Hepatocyte (in vitro differentiated cells): ENCODE measurements around the gene SPSB3. TPM values are rescaled to one million over a fixed set of nuclear protein-coding genes. Genes with fewer than 3 reads are reported as not detected.

Experiments used
- DNase-seq: peaks from one replicate; pipeline ENCODE4 v3.0.0-alpha.2; 2016; ENCODE audit warnings: low spot score
- H2AFZ ChIP-seq: fragments of 200-600 bp; sonication (generic); 2 replicates; pipeline ENCODE4 v1.6.0; 2016; ENCODE audit warnings: antibody characterized with exemption, mild to moderate bottlenecking
- H3K27ac ChIP-seq: fragments of 200-600 bp; sonication (generic); 2 replicates; pipeline ENCODE4 v1.5.1; 2016; ENCODE audit warnings: mild to moderate bottlenecking
- H3K27me3 ChIP-seq: fragments of 200-600 bp; sonication (generic); 2 replicates; pipeline ENCODE4 v1.6.1; 2016
- H3K36me3 ChIP-seq: fragments of 200-600 bp; sonication (generic); replicated peaks from 2 replicates; pipeline ENCODE4 v1.5.1; 2016; ENCODE audit warnings: low read depth; ENCODE audit not compliant: insufficient read depth
- H3K4me1 ChIP-seq: fragments of 200-600 bp; sonication (generic); 2 replicates; pipeline ENCODE4 v1.5.1; 2016; ENCODE audit warnings: mild to moderate bottlenecking, moderate library complexity; ENCODE audit not compliant: insufficient read depth
- H3K4me2 ChIP-seq: fragments of 200-600 bp; sonication (generic); 2 replicates; pipeline ENCODE4 v1.6.0; 2016
- H3K4me3 ChIP-seq: fragments of 200-600 bp; sonication (generic); 2 replicates; pipeline ENCODE4 v1.5.1; 2016; ENCODE audit warnings: mild to moderate bottlenecking
- H3K79me2 ChIP-seq: fragments of 200-600 bp; sonication (generic); 2 replicates; pipeline ENCODE4 v1.6.0; 2017; ENCODE audit warnings: mild to moderate bottlenecking
- H3K9me2 ChIP-seq: fragments of 200-600 bp; sonication (generic); replicated peaks from 2 replicates; pipeline ENCODE4 v1.6.0; 2017; ENCODE audit warnings: mild to moderate bottlenecking; ENCODE audit not compliant: insufficient read depth
- H3K9me3 ChIP-seq: fragments of 200-600 bp; sonication (generic); 2 replicates; pipeline ENCODE4 v1.5.1; 2016; ENCODE audit warnings: low read depth, mild to moderate bottlenecking
- H4K20me1 ChIP-seq: fragments of 200-600 bp; sonication (generic); 2 replicates; pipeline ENCODE4 v1.6.0; 2016; ENCODE audit warnings: mild to moderate bottlenecking; ENCODE audit not compliant: insufficient read depth, poor library complexity, severe bottlenecking
- EZH2 ChIP-seq: fragments of 200-600 bp; sonication (generic); IDR thresholded peaks from 2 replicates; pipeline ENCODE4 v1.6.1; 2016; ENCODE audit warnings: antibody characterized with exemption, mild to moderate bottlenecking, borderline replicate concordance
- EZH2phosphoT487 ChIP-seq: fragments of 200-600 bp; sonication (generic); IDR thresholded peaks from one replicate; pipeline ENCODE4 v1.6.1; 2018; ENCODE audit warnings: antibody characterized with exemption, mild to moderate bottlenecking, low read depth, moderate library complexity; ENCODE audit not compliant: unreplicated experiment, severe bottlenecking
- WGBS: methylation state at CpG from one replicate; pipeline ENCODE4 v1.1.6; 2016; ENCODE audit warnings: low lambda C conversion rate; ENCODE audit errors: missing lambda C conversion rate; 5-methylcytosine and 5-hydroxymethylcytosine counted together
- polyA plus RNA-seq: library from polyadenylated mRNA; unstranded; fragments of >200 nt; fragmentation: Nextera tagmentation; extraction: Ambion mirVana; gene quantifications from 2 replicates; pipeline ENCODE4 v1.2.1, GENCODE V29; 2016
- total RNA-seq: library from RNA; depleted of rRNA; stranded (reverse); fragments of >200 nt; gene quantifications from 2 replicates; pipeline ENCODE4 v1.2.3, GENCODE V29; 2014
- TF ChIP-seq, protein P1 (sequence below): fragments of 200-600 bp; sonication (generic); IDR thresholded peaks from 2 replicates; pipeline ENCODE4 v1.5.1; 2016; ENCODE audit warnings: antibody characterized with exemption, mild to moderate bottlenecking; ENCODE audit not compliant: poor library complexity

SPSB3 gene
- total and polyA plus RNA-seq, 2 experiments from 2014 or later: 38.8 to 64.6 TPM

DNA sequence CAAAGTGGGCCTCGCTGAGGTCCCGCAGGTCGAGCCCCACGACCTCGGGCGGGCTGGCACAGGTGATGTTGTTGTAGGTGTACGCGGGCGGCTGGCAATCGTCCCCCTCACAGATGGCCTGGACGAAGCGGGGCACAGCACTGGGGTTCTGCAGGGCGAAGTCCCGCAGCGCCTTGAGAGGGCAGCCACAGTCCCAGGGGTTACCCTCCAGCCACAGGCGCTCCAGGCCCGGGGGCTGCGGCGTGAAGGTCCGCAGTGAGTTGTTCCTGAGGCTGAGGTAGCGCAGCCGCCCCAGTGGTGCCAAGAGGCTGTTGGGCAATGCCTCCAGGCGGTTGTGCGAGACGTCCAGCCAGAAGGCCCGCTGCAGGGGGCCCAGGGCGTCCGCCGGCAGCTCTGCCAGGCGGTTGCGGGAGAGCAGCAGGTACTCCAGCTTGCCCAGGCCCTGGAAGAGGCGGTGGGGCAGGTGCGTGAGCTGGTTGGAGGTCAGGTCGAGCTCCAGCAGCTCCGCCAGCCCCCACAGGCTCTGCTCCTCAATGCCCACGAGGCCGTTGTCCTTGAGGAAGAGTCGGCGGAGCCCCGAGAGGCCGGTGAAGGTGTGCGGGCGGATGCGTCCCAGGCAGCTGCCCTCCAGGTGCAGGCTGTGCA, 8.4 kb upstream of the SPSB3 start:
- WGBS: over 99% methylated on average over 34 of the region's 44 CpGs
- no peaks in the 10 kb centered on the region for H3K9me3 ChIP-seq
- peaks cover 14% of the 10 kb centered on the region for H3K4me1 ChIP-seq
- peak; percentile 4 for DNase-seq
- no peak overlapping the region for H3K4me3 ChIP-seq
- no peak overlapping the region for H2AFZ ChIP-seq
- H3K9me2 ChIP-seq: no peaks in the 10 kb centered on the region
- no peak overlapping the region for H3K27ac ChIP-seq
- peaks cover 4% of the 10 kb centered on the region for H4K20me1 ChIP-seq
- H3K4me2 ChIP-seq: no peak overlapping the region
- H3K79me2 ChIP-seq: peaks cover 13% of the 10 kb centered on the region
- TF ChIP-seq, protein P1, sequence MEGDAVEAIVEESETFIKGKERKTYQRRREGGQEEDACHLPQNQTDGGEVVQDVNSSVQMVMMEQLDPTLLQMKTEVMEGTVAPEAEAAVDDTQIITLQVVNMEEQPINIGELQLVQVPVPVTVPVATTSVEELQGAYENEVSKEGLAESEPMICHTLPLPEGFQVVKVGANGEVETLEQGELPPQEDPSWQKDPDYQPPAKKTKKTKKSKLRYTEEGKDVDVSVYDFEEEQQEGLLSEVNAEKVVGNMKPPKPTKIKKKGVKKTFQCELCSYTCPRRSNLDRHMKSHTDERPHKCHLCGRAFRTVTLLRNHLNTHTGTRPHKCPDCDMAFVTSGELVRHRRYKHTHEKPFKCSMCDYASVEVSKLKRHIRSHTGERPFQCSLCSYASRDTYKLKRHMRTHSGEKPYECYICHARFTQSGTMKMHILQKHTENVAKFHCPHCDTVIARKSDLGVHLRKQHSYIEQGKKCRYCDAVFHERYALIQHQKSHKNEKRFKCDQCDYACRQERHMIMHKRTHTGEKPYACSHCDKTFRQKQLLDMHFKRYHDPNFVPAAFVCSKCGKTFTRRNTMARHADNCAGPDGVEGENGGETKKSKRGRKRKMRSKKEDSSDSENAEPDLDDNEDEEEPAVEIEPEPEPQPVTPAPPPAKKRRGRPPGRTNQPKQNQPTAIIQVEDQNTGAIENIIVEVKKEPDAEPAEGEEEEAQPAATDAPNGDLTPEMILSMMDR: no peak
- TF ChIP-seq EZH2phosphoT487 (no peak), EZH2 (no peak)
- no peaks in the 10 kb centered on the region for H3K27me3 ChIP-seq
- H3K36me3 ChIP-seq: no peaks in the 10 kb centered on the region

- WGBS: 95% methylated on average over 15 of the region's 15 CpGs
- Histone ChIP-seq H3K36me3 (no peaks in the 10 kb centered on the region), H3K4me3 (no peak overlapping the region), H3K27ac (no peak overlapping the region), H3K4me2 (no peak overlapping the region), H2AFZ (no peak overlapping the region), H4K20me1 (peaks cover 5% of the 10 kb centered on the region), H3K9me2 (no peaks in the 10 kb centered on the region), H3K27me3 (no peaks in the 10 kb centered on the region), H3K9me3 (no peaks in the 10 kb centered on the region), H3K4me1 (peaks cover 13% of the 10 kb centered on the region), H3K79me2 (peaks cover 18% of the 10 kb centered on the region)
- TF ChIP-seq EZH2phosphoT487 (no peak), EZH2 (no peak)
- TF ChIP-seq, protein P1: no peak
- DNase-seq: no peak
These were observed 7.9 kb upstream of the SPSB3 start for GRCh38 chr16:1790261-1790610.

DNA sequence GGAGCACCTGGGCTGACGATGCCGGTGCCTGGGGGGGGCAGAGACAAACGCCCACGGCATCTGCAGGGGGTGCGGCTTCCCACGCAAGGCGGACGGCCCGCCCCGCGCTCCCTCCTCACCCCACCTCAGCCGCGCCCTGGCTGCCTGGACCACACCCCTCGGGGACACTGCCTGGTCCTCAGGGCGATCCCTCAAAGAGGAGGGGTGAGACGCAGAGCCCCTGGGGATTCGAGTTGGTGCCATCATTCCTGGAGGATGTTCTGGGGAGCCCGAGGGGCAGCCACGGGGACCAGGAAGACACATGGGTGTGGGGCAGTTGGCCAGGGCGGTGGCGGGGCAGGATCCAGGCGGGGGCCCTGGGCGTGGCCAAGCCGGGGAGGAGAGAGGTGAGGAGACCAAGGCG, 7.3 kb upstream of the SPSB3 start:
- H4K20me1 ChIP-seq: peaks cover 5% of the 10 kb centered on the region
- no peaks in the 10 kb centered on the region for H3K9me3 ChIP-seq
- peaks cover 24% of the 10 kb centered on the region for H3K79me2 ChIP-seq
- no peak overlapping the region for H3K27ac ChIP-seq
- TF ChIP-seq EZH2phosphoT487: no peak
- TF ChIP-seq, protein P1: no peak
- no peak for TF ChIP-seq EZH2
- peak; percentile 3 for DNase-seq
- H3K36me3 ChIP-seq: no peaks in the 10 kb centered on the region
- no peaks in the 10 kb centered on the region for H3K9me2 ChIP-seq
- 92% methylated on average over 16 of the region's 25 CpGs for WGBS
- no peak overlapping the region for H3K4me3 ChIP-seq
- H3K27me3 ChIP-seq: no peaks in the 10 kb centered on the region
- H2AFZ ChIP-seq: no peak overlapping the region
- peaks cover 7% of the 10 kb centered on the region for H3K4me1 ChIP-seq
- no peak overlapping the region for H3K4me2 ChIP-seq
